GM12878 (cell line): ENCODE measurements around the gene ROR2. TPM values are rescaled to one million over a fixed set of nuclear protein-coding genes. Genes with fewer than 3 reads are reported as not detected.

ENCODE experiments used
- ATAC-seq: fragments of 200-7000 bp; cut with Tn5 transposase; 3 replicates; pipeline ENCODE4 v1.9.1; 2020; ENCODE audit warnings: mild to moderate bottlenecking, moderate library complexity
- BruUV-seq: library from RNA; stranded (reverse); fragments of 400-500 nt; replicated peaks from 2 replicates; lab custom pipeline; 2021; lab: Mats Ljungman, UMichigan
- CTCF ChIA-PET: fragments of 300-600 bp; sonication (Branson Sonifier 250); formaldehyde crosslinking; extraction: SDS; loops from one replicate; lab custom pipeline; 2021; ENCODE audit warnings: inconsistent platforms; lab: Yijun Ruan, JAX
- POLR2A ChIA-PET: fragments of 350-600 bp; formaldehyde crosslinking; extraction: SDS; loops from one replicate; lab custom pipeline; 2021; ENCODE audit warnings: inconsistent platforms; lab: Charles Lee
- RAD21 ChIA-PET: fragments of 300-600 bp; sonication (Branson Sonifier 250); formaldehyde crosslinking; loops from one replicate; lab custom pipeline; 2023; ENCODE audit warnings: antibody characterized with exemption; ENCODE audit not compliant: unreplicated experiment; lab: Charles Lee
- SMC1A ChIA-PET: fragments of 300-600 bp; sonication (Branson Sonifier 250); formaldehyde crosslinking; loops from one replicate; lab custom pipeline; 2023; ENCODE audit not compliant: unreplicated experiment, uncharacterized antibody; lab: Charles Lee
- DNase-seq: peaks from one replicate; pipeline ENCODE4 v3.0.0-alpha.2; 2011; ENCODE audit warnings: low read depth, low spot score
- FAIRE-seq: peaks from 3 replicates; lab custom pipeline; 2011; peaks lifted over from hg19 to GRCh38; lab: Jason Lieb, UNC
- H2AFZ ChIP-seq: 2 replicates; pipeline ENCODE4 v1.6.0; 2011; ENCODE audit warnings: low read depth, low read length, control low read depth; ENCODE audit not compliant: control insufficient read depth
- H3K27ac ChIP-seq: 2 replicates; pipeline ENCODE4 v1.5.1; 2011; ENCODE audit warnings: control low read depth; ENCODE audit not compliant: control insufficient read depth, insufficient read depth
- H3K27me3 ChIP-seq, 2 experiments: replicated peaks in 1 of 2; 2 replicates each; pipeline versions ENCODE4 v1.6.0 to v1.6.1; 2011; ENCODE audit warnings: low read length in 1 of 2; ENCODE audit not compliant: control insufficient read depth in 2 of 2, insufficient read depth in 2 of 2
- H3K36me3 ChIP-seq, 2 experiments: 2 replicates each; pipeline ENCODE4 v1.5.1; 2011; ENCODE audit warnings: low read length in 1 of 2; ENCODE audit not compliant: control insufficient read depth in 2 of 2, insufficient read depth in 2 of 2
- H3K4me1 ChIP-seq: 2 replicates; pipeline ENCODE4 v1.6.1; 2011; ENCODE audit warnings: mild to moderate bottlenecking, low read length, moderate library complexity, mixed read lengths; ENCODE audit not compliant: control insufficient read depth, insufficient read depth
- H3K4me2 ChIP-seq: 2 replicates; pipeline ENCODE4 v1.6.0; 2011; ENCODE audit warnings: control low read depth; ENCODE audit not compliant: control insufficient read depth, insufficient read depth
- H3K4me3 ChIP-seq: fragments of 200-600 bp; sonication (generic); 2 replicates; pipeline ENCODE4 v1.5.1; 2016
- H3K79me2 ChIP-seq: 2 replicates; pipeline ENCODE4 v1.6.0; 2011; ENCODE audit warnings: low read length; ENCODE audit not compliant: control insufficient read depth, insufficient read depth
- H3K9ac ChIP-seq: 2 replicates; pipeline ENCODE4 v1.8.0; 2011; ENCODE audit warnings: low read length, control low read depth, mixed read lengths; ENCODE audit not compliant: control insufficient read depth, insufficient read depth
- H3K9me3 ChIP-seq: replicated peaks from 3 replicates; pipeline ENCODE4 v1.5.1; 2011; ENCODE audit warnings: mild to moderate bottlenecking, low read length; ENCODE audit not compliant: control insufficient read depth, insufficient read depth
- H4K20me1 ChIP-seq: 2 replicates; pipeline ENCODE4 v1.6.0; 2011; ENCODE audit not compliant: control insufficient read depth, insufficient read depth
- CBX5 ChIP-seq: sonication (generic); IDR thresholded peaks from 2 replicates; pipeline ENCODE4 v1.6.1; 2016; ENCODE audit warnings: low read depth, moderate library complexity, mild to moderate bottlenecking, inconsistent platforms
- CHD1 ChIP-seq: IDR thresholded peaks from 2 replicates; pipeline ENCODE4 v1.6.1; 2012; ENCODE audit warnings: low read depth, low read length, improper control_type of control experiment
- FOS ChIP-seq: IDR thresholded peaks from 3 replicates; pipeline ENCODE4 v1.6.1; 2011; ENCODE audit warnings: borderline replicate concordance; ENCODE audit not compliant: insufficient read length; ENCODE audit errors: extremely low read depth
- GABPA ChIP-seq: IDR thresholded peaks from 2 replicates; pipeline ENCODE4 v1.6.1; 2014; ENCODE audit warnings: antibody characterized with exemption, low read depth, mild to moderate bottlenecking, inconsistent platforms
- MEF2A ChIP-seq: IDR thresholded peaks from 2 replicates; pipeline ENCODE4 v1.6.1; 2011; ENCODE audit warnings: low read depth, mild to moderate bottlenecking, low read length, moderate library complexity; ENCODE audit not compliant: insufficient read depth
- NFYB ChIP-seq: IDR thresholded peaks from 2 replicates; pipeline ENCODE4 v1.6.1; 2011; ENCODE audit warnings: low read depth, mild to moderate bottlenecking, low read length, improper control_type of control experiment, moderate library complexity; ENCODE audit not compliant: insufficient read depth
- STAT1 ChIP-seq: fragments of 450-650 bp; conservative IDR thresholded peaks from 2 replicates; pipeline ENCODE4 v1.6.1; 2014; ENCODE audit warnings: antibody characterized with exemption, mild to moderate bottlenecking
- SUPT20H ChIP-seq: IDR thresholded peaks from 2 replicates; pipeline ENCODE4 v1.6.1; 2011; ENCODE audit warnings: low read depth, mild to moderate bottlenecking, low read length, moderate library complexity, borderline replicate concordance; ENCODE audit not compliant: control insufficient read depth
- TCF7 ChIP-seq: IDR thresholded peaks from 2 replicates; pipeline ENCODE4 v1.6.1; 2014; ENCODE audit warnings: antibody characterized with exemption, borderline replicate concordance
- ZNF384 ChIP-seq: IDR thresholded peaks from 2 replicates; pipeline ENCODE4 v1.6.1; 2012; ENCODE audit warnings: low read depth, mild to moderate bottlenecking, low read length, improper control_type of control experiment, borderline replicate concordance
- ZNF622 ChIP-seq: fragments of 450-650 bp; IDR thresholded peaks from 2 replicates; pipeline ENCODE4 v1.6.1; 2017; ENCODE audit warnings: mild to moderate bottlenecking, inconsistent platforms
- ZSCAN29 ChIP-seq: fragments of 450-650 bp; IDR thresholded peaks from 2 replicates; pipeline ENCODE4 v1.6.1; 2017; ENCODE audit warnings: mild to moderate bottlenecking, moderate library complexity
- WGBS: methylation state at CpG from one replicate; pipeline ENCODE4 v1.1.6; 2016; ENCODE audit warnings: low lambda C conversion rate; ENCODE audit not compliant: insufficient replicate concordance, insufficient coverage; ENCODE audit errors: missing lambda C conversion rate; 5-methylcytosine and 5-hydroxymethylcytosine counted together
- in situ Hi-C: fragments of 300-500 bp; cut with MboI; formaldehyde crosslinking; loops from 9 replicates; pipeline ENCODE4 v1.14.3; 2018; ENCODE audit warnings: mixed read lengths
- intact Hi-C: fragments of 100-400 bp; cut with micrococcal nuclease; formaldehyde crosslinking; loops from one replicate; pipeline ENCODE4 v1.14.2; 2022; ENCODE audit not compliant: unreplicated experiment
- polyA plus RNA-seq, 11 experiments: library from polyadenylated mRNA; depleted of rRNA in 4 of 11; unstranded in 6 of 11; stranded (reverse) in 5 of 11; fragments of >200 nt; fragmentation: Nextera tagmentation in 4 of 11; fragmentation: Illumina TruSeq in 1 of 11; extraction: Ambion mirVana in 4 of 11; extraction: Trizol in 1 of 11; gene quantifications; 1 replicate in 1 of 11; 2 replicates in 10 of 11; pipeline versions ENCODE4 v1.2.1 to v1.2.3, GENCODE V29; 2011 to 2016; ENCODE audit warnings: inconsistent platforms in 2 of 11, missing spikeins in 2 of 11, low read depth in 1 of 11
- total RNA-seq, 4 experiments: library from RNA; depleted of rRNA in 3 of 4; stranded (reverse); fragments of >200 nt in 3 of 4; fragmentation: Illumina TruSeq in 1 of 4; extraction: Trizol in 1 of 4; gene quantifications; 2 replicates each; pipeline versions ENCODE4 v1.2.1 to v1.2.3, GENCODE V29; 2013 to 2021
- TF ChIP-seq, protein P1 (sequence below): fragments of 450-650 bp; conservative IDR thresholded peaks from 2 replicates; pipeline ENCODE4 v1.6.1; 2017; ENCODE audit warnings: mild to moderate bottlenecking, moderate library complexity
- TF ChIP-seq, protein P2 (sequence below): fragments of 150-350 bp; IDR thresholded peaks from 2 replicates; pipeline ENCODE4 v1.6.1; 2016; ENCODE audit warnings: low read depth, low read length
- TF ChIP-seq, protein P3 (sequence below): fragments of 450-650 bp; formaldehyde crosslinking; IDR thresholded peaks from 2 replicates; pipeline ENCODE4 v1.5.0; 2022; ENCODE audit warnings: mild to moderate bottlenecking, missing genetic modification characterization

Gene ROR2
- total and polyA plus RNA-seq, 10 of the 15 experiments (the other 5 are each of a cell fraction or from before 2014, with no cell fraction given): 0.03 to 0.05 TPM; not detected in 8

GRCh38 chr9:91883503-91883902 is 66.5 kb downstream of the ROR2 start:
- no peak for FAIRE-seq
- Histone ChIP-seq H2AFZ (no peak overlapping the region), H3K9me3 (no peaks in the 10 kb centered on the region), H3K4me1 (no peaks in the 10 kb centered on the region), H4K20me1 (no peaks in the 10 kb centered on the region), H3K27me3 (peaks cover 0 to 4% of the 10 kb centered on the region in 2 experiments; a peak in 2 of 4 replicates), H3K79me2 (no peaks in the 10 kb centered on the region), H3K9ac (no peak overlapping the region), H3K4me3 (no peak overlapping the region), H3K36me3 (no peaks in the 10 kb centered on the region), H3K27ac (no peak overlapping the region), H3K4me2 (no peak overlapping the region)
- POLR2A ChIA-PET: no interaction called here
- intact Hi-C loops (no loop called here), in situ Hi-C loops (no loop called here)
- DNase-seq: no peak
- 25% methylated on average over 3 of the region's 3 CpGs for WGBS
- RAD21 ChIA-PET: no interaction called here
- no peak for ATAC-seq
- SMC1A ChIA-PET: no interaction called here
- no TSS peak for BruUV-seq
- CTCF ChIA-PET: no interaction called here
- TF ChIP-seq CHD1 (no peak), TCF7 (no peak), ZNF622 (no peak), SUPT20H (no peak), GABPA (no peak), ZNF384 (no peak), STAT1 (no peak), NFYB (no peak), FOS (no peak), CBX5 (no peak), ZSCAN29 (no peak), MEF2A (no peak)
- TF ChIP-seq, protein P1, sequence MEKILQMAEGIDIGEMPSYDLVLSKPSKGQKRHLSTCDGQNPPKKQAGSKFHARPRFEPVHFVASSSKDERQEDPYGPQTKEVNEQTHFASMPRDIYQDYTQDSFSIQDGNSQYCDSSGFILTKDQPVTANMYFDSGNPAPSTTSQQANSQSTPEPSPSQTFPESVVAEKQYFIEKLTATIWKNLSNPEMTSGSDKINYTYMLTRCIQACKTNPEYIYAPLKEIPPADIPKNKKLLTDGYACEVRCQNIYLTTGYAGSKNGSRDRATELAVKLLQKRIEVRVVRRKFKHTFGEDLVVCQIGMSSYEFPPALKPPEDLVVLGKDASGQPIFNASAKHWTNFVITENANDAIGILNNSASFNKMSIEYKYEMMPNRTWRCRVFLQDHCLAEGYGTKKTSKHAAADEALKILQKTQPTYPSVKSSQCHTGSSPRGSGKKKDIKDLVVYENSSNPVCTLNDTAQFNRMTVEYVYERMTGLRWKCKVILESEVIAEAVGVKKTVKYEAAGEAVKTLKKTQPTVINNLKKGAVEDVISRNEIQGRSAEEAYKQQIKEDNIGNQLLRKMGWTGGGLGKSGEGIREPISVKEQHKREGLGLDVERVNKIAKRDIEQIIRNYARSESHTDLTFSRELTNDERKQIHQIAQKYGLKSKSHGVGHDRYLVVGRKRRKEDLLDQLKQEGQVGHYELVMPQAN: no peak
- TF ChIP-seq, protein P2, sequence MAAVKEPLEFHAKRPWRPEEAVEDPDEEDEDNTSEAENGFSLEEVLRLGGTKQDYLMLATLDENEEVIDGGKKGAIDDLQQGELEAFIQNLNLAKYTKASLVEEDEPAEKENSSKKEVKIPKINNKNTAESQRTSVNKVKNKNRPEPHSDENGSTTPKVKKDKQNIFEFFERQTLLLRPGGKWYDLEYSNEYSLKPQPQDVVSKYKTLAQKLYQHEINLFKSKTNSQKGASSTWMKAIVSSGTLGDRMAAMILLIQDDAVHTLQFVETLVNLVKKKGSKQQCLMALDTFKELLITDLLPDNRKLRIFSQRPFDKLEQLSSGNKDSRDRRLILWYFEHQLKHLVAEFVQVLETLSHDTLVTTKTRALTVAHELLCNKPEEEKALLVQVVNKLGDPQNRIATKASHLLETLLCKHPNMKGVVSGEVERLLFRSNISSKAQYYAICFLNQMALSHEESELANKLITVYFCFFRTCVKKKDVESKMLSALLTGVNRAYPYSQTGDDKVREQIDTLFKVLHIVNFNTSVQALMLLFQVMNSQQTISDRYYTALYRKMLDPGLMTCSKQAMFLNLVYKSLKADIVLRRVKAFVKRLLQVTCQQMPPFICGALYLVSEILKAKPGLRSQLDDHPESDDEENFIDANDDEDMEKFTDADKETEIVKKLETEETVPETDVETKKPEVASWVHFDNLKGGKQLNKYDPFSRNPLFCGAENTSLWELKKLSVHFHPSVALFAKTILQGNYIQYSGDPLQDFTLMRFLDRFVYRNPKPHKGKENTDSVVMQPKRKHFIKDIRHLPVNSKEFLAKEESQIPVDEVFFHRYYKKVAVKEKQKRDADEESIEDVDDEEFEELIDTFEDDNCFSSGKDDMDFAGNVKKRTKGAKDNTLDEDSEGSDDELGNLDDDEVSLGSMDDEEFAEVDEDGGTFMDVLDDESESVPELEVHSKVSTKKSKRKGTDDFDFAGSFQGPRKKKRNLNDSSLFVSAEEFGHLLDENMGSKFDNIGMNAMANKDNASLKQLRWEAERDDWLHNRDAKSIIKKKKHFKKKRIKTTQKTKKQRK: no peak
- TF ChIP-seq, protein P3, sequence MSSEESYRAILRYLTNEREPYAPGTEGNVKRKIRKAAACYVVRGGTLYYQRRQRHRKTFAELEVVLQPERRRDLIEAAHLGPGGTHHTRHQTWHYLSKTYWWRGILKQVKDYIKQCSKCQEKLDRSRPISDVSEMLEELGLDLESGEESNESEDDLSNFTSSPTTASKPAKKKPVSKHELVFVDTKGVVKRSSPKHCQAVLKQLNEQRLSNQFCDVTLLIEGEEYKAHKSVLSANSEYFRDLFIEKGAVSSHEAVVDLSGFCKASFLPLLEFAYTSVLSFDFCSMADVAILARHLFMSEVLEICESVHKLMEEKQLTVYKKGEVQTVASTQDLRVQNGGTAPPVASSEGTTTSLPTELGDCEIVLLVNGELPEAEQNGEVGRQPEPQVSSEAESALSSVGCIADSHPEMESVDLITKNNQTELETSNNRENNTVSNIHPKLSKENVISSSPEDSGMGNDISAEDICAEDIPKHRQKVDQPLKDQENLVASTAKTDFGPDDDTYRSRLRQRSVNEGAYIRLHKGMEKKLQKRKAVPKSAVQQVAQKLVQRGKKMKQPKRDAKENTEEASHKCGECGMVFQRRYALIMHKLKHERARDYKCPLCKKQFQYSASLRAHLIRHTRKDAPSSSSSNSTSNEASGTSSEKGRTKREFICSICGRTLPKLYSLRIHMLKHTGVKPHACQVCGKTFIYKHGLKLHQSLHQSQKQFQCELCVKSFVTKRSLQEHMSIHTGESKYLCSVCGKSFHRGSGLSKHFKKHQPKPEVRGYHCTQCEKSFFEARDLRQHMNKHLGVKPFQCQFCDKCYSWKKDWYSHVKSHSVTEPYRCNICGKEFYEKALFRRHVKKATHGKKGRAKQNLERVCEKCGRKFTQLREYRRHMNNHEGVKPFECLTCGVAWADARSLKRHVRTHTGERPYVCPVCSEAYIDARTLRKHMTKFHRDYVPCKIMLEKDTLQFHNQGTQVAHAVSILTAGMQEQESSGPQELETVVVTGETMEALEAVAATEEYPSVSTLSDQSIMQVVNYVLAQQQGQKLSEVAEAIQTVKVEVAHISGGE (CRISPR knock-in tag): no peak
